ENCODE data around the gene IGF2BP2.

Gene IGF2BP2

GRCh38 chr3:185825006-185825638 lies at the start of gene IGF2BP2:
IGF2BP2 (minus strand) TSS chr3:185825042; CDS start chr3:185824960, 82 bp downstream.
- peak within 1 kb of the TSS; percentile 57 for H3K4me3 ChIP-seq (ENCODE audit: low read depth, low read length)
- peak; percentile 81 for DNase-seq (ENCODE audit: low read depth)
- TF ChIP-seq CTCF (IDR thresholded peaks at IDR 0.05; ENCODE audit: low read depth, low read length) (no peak), POLR2A (IDR thresholded peaks at IDR 0.05; ENCODE audit: extremely low read depth, insufficient read length) (peak; percentile 45), MYC (IDR thresholded peaks at IDR 0.05; ENCODE audit: low read depth, low read length) (no peak), MAX (IDR thresholded peaks at IDR 0.05; ENCODE audit: low read depth, low read length) (no peak)

GRCh38 chr3:185874119-185874518 lies 49.3 kb upstream of the IGF2BP2 start:
- DNase-seq (ENCODE audit: low read depth) = no peak
- TF ChIP-seq MYC (IDR thresholded peaks at IDR 0.05; ENCODE audit: low read depth, low read length) (no peak), POLR2A (IDR thresholded peaks at IDR 0.05; ENCODE audit: extremely low read depth, insufficient read length) (no peak), MAX (IDR thresholded peaks at IDR 0.05; ENCODE audit: low read depth, low read length) (no peak), CTCF (IDR thresholded peaks at IDR 0.05; ENCODE audit: low read depth, low read length) (no peak)
- H3K4me3 ChIP-seq (ENCODE audit: low read depth, low read length) = no peak overlapping the region

GRCh38 chr3:185867650-185868049 lies 42.8 kb upstream of the IGF2BP2 start:
- H3K4me3 ChIP-seq (ENCODE audit: low read depth, low read length) = no peak overlapping the region
- TF ChIP-seq MAX (IDR thresholded peaks at IDR 0.05; ENCODE audit: low read depth, low read length) = no peak
- no peak for TF ChIP-seq POLR2A (IDR thresholded peaks at IDR 0.05; ENCODE audit: extremely low read depth, insufficient read length)
- no peak for TF ChIP-seq CTCF (IDR thresholded peaks at IDR 0.05; ENCODE audit: low read depth, low read length)
- TF ChIP-seq MYC (IDR thresholded peaks at IDR 0.05; ENCODE audit: low read depth, low read length) = no peak
- DNase-seq (ENCODE audit: low read depth) = no peak

- TF ChIP-seq CTCF (IDR thresholded peaks at IDR 0.05; ENCODE audit: low read depth, low read length) = no peak
- no peak for TF ChIP-seq MYC (IDR thresholded peaks at IDR 0.05; ENCODE audit: low read depth, low read length)
- TF ChIP-seq POLR2A (IDR thresholded peaks at IDR 0.05; ENCODE audit: extremely low read depth, insufficient read length) = no peak
- TF ChIP-seq MAX (IDR thresholded peaks at IDR 0.05; ENCODE audit: low read depth, low read length) = no peak
- no peak overlapping the region for H3K4me3 ChIP-seq (ENCODE audit: low read depth, low read length)
- no peak for DNase-seq (ENCODE audit: low read depth)
Measured at GRCh38 chr3:185866995-185867394, 42.2 kb upstream of the IGF2BP2 start.

GRCh38 chr3:185866555-185866954 lies 41.7 kb upstream of the IGF2BP2 start:
- TF ChIP-seq POLR2A (IDR thresholded peaks at IDR 0.05; ENCODE audit: extremely low read depth, insufficient read length) = no peak
- TF ChIP-seq MYC (IDR thresholded peaks at IDR 0.05; ENCODE audit: low read depth, low read length) = no peak
- TF ChIP-seq MAX (IDR thresholded peaks at IDR 0.05; ENCODE audit: low read depth, low read length) = no peak
- no peak for TF ChIP-seq CTCF (IDR thresholded peaks at IDR 0.05; ENCODE audit: low read depth, low read length)
- H3K4me3 ChIP-seq (ENCODE audit: low read depth, low read length) = no peak overlapping the region
- no peak for DNase-seq (ENCODE audit: low read depth)
